H1 (cell line): ENCODE results near the gene C14orf93. TPM values are rescaled to one million over a fixed set of nuclear protein-coding genes. Genes with fewer than 3 reads are reported as not detected.

Source experiments
- BCL11A ChIP-seq, 2 experiments: IDR thresholded peaks; one replicate each; pipeline ENCODE4 v1.6.1; 2011; ENCODE audit warnings: low read depth in 2 of 2, low read length in 2 of 2, mild to moderate bottlenecking in 2 of 2
- FOSL1 ChIP-seq: IDR thresholded peaks from 2 replicates; pipeline ENCODE4 v1.6.1; 2011; ENCODE audit warnings: mild to moderate bottlenecking, low read depth, low read length, moderate library complexity; ENCODE audit not compliant: insufficient read depth
- GTF2F1 ChIP-seq: IDR thresholded peaks from 2 replicates; pipeline ENCODE4 v1.6.1; 2012; ENCODE audit warnings: low read depth, low read length, improper control_type of control experiment, borderline replicate concordance
- USF2 ChIP-seq: IDR thresholded peaks from 2 replicates; pipeline ENCODE4 v1.6.1; 2011; ENCODE audit warnings: low read length, improper control_type of control experiment
- polyA plus RNA-seq, 7 experiments: library from polyadenylated mRNA; depleted of rRNA in 3 of 7; stranded (reverse) in 5 of 7; unstranded in 2 of 7; fragments of >200 nt in 5 of 7; fragments of 200-250 nt in 2 of 7; gene quantifications; 1 replicate in 5 of 7; 2 replicates in 1 of 7; 4 replicates in 1 of 7; pipeline versions ENCODE4 v1.2.1 to v1.2.3, GENCODE V29; 2011 to 2013; ENCODE audit warnings: missing spikeins in 2 of 7, mixed read lengths in 2 of 7
- total RNA-seq: library from RNA; stranded (reverse); fragmentation: NEBNext Ultra II Directional; extraction: Animal tissue kit (Norgen Biotek cat#: 25700); gene quantifications from 2 replicates; pipeline ENCODE4 v1.2.1, GENCODE V29; 2021

C14orf93 gene
- total and polyA plus RNA-seq, 2 of the 8 experiments (the other 6 are each of a cell fraction or from before 2014, with no cell fraction given), result 7.8 to 8.2 TPM

GRCh38 chr14:23030936-23031335, 21.0 kb upstream of the C14orf93 start (continued):
- no peak for TF ChIP-seq FOSL1
- TF ChIP-seq BCL11A (IDR thresholded peaks at IDR 0.05; ENCODE audit: low read depth in 2 of 2, low read length in 2 of 2), result no peak
- TF ChIP-seq USF2, result no peak
- no peak for TF ChIP-seq GTF2F1
